ENCODE data around the gene CHML.
A peak's percentile ranks its signal among the peaks of the same experiment; 100 is the strongest.

The CHML gene

DNA sequence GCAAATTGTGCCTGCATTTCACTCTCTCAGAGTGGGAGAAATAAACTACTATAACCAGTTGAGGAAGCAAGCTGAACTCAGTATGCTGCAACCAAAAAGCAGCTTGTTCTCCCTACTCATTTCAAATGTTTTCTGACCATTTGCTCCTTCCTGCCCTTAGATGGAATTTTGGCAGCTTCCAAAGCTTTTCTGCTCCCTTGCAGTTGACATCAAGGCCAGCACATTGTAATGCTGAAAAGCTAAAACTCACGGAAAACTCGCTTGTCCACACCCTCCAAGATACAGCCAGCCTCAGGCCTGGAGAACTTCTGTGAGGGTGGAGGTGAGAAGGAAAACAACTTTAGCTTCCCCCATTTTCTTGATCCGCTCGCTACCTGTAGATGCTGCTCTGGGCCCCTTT lies 5.0 kb upstream of the CHML start:
- no peak for DNase-seq (ENCODE audit: low spot score)

DNA sequence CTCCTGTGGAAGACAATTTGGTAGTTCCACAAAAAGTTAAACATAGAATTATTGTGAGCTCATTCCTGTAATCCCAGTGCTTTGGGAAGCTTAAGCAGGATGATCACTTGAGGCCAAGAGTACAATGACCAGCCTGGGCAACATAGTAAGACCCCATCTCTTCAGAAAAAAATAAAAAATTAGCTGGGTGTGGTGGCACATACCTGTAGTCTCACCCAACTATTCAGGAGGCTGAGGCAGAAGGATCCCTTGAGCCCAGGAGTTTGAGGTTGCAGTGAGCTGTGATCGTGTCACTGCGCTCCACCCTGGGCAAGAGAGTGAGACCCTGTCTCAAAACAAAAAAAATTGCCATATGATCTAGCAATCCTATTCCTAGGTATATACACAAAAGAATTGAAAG lies 4.1 kb upstream of the CHML start:
- no peak for DNase-seq (ENCODE audit: low spot score)

DNA sequence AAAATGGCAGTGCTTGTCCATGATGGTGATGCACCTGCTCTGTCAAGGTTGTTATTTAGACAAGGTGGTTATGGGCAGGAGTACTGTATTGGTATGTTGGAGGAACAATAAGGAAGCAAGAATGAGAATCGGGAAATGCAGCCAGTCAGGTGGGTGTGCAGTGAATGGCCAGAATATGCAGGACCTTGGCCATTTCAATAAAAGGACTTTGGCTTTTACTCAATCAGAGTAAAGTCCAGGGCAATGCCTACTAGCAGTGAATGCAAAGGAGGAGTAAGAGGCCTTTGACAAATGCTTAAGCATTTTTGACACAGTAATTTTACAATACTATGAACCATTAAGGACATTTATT lies 2.4 kb upstream of the CHML start:
- no peak for DNase-seq (ENCODE audit: low spot score)

DNA sequence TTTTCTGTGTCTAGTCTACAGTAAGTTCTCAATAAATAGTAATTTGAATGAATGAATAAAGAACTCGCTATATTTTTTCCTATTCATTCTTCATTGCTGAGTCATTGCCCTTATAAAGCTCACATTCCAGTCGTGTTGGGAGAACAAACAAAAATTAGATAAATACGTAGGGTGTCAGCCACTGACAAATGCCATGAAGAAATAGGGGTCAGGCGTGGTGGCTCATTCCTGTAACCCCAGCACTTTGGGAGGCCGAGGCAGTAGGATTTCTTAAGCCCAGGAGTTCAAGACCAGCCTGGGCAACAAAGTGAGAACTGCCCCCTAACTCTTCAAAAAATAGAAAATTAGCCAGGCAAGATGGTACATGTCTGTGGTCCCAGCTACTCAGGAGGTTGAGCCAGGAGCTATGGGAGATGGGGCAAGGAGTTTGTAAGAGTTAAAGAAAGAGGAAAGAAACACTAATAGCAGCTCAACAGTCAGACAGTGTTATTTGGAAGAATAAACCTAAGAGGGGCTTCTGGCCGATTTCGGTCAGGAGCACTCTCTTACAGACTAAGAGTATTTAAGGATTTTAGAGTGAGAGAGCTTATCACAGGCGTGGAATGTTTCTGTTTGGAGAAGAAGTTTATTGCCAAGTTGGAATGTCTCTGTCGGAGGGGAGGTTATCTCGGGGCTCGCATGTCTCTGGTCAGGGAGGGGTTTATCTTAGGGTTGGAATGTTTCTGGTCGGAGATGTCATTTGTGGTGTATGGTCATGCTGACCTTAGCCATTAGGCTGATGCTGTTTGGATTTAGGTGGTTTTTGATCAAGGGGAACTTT lies 1.8 kb upstream of the CHML start:
- DNase-seq (ENCODE audit: low spot score): no peak

DNA sequence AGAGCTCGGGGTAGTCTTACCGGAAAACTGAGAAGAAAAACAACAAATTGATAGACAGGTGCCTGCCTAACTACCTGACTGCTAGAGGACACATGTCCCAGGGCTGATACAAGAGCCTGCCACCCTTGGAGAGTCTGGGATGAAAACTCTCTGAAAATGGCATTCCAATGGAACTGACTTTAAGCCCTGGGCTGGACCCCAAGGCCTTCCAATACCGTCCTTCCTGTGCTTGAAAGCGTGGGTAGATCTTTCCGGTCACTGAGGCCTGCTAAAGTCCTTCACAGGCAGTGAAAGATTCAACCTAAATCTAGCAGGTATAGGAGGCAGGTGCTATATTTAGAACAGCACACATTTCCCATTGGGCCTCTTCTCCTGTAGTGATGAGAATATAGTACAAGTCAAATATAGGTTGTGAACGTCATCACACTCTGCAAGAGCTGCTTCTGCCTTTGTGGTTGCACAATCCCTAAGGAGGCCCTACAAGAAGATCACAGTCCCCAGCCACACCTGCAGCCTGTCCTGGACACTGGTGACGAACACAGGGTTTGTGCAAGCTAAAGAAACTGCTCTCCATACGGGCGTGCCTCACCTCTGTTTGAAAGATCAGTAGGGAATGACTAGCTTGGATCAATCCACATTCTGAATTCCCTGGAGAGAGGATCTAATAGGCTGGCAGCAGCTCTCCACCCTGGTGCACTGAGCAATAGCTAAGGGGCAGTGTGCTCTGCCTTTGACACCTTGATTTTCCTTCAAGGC lies 876 bp upstream of the CHML start:
- DNase-seq (ENCODE audit: low spot score): no peak

DNA sequence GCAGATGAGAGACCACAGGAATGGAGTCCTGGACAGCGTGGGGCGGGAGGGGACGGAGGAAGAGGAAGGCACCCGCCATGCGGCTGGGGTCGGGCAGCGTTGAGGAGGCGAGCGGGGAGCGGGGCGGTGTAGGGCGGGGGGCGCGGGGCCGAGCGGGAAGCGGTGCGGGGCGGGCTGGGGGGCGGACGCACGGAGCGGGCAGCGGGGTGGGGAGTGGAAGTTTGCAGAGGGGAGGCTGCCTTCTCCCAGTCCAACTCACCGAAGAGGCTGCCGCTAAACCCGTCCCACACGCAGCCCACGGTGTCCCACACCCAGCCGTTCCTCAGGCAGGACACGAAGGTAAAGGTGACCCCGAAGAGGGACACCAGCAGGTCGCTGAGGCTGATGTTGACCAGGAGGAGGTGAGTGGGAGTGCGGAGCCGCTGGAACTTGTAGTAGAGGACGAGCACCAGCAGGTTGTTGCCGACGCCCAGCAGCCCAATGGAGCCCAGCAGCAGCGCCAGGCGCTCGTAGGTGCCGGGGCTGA lies 483 bp downstream of the CHML start:
- DNase-seq (ENCODE audit: low spot score): peak; percentile 38

DNA sequence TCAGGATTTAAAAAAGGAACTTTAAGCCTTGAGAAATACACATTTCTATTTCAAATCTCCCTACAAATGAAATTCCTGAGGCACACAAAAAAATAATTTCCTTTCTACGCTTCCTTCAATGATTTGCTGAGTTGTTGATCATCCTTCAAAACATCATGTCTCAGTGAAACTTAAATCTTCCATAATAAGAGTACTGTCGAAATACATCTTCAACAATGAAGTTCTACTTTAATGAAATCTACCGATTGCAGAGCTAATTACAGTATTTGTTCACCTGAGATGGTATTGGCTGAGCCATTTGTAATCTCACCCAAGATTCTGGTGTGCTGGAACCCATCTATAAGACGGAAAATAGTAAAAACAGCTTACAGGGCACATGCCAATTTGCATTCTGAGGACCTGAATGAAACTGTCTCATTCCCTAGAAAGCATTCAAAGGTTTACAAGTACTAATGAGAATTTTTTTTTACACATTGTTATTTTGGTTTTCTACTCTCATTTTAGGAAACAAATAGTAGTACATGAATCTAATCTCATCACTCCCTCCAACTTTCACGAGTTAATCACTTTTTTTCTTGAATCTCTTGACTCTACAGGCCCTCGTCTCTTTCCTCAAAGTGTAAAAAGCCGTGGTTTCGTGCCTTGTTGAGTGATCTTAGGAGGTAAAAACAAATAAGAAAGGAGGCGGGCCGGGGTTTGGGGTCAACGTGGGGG lies 1.1 kb downstream of the CHML start:
- no peak for DNase-seq (ENCODE audit: low spot score)

DNA sequence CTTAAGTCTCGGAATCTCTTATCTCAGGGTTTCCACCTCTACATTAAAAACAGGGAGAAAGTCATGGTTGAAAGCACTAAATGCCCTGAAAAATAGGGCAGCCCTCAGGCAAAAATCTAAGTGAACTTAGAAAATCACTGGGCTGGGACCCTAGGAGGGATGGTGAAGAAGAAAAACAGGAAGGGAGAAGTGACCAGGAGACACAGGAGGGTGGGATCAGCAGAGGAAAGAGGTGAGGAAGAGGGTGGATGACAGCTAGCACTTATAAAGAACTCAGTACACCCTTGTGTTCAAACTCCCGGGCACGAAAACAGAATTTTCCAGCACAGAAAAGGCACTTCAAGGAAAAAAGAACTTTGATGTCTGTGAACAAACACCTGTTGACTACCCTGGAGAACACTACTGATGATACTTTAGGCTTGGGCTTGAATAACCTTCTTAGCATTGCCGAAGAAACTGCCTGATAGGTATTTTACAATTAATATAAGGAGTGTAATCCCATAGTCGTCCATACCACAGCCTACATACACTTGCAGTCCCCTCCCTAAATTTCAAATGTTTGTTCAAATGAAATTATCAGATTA lies 2.0 kb downstream of the CHML start:
- no peak for DNase-seq (ENCODE audit: low spot score)

DNA sequence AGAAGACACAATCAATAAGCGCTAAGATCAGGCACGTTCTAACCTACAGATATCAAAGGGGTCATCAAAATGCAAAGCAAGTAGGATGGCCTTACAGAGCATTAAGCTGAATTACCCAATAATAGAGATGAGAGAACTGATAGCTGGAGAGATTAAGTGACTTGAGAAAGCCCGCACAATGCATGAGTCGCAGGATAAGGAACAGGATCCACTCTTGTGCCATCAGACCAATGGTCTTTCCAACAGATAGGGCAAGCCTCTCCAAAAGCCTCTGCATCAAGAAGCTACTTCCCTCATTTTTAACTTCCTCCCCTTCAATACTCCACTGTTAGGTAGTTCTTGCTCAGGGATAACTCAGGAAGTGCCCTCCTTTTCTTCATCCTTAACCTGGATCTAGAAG lies 2.6 kb downstream of the CHML start:
- DNase-seq (ENCODE audit: low spot score): no peak

DNA sequence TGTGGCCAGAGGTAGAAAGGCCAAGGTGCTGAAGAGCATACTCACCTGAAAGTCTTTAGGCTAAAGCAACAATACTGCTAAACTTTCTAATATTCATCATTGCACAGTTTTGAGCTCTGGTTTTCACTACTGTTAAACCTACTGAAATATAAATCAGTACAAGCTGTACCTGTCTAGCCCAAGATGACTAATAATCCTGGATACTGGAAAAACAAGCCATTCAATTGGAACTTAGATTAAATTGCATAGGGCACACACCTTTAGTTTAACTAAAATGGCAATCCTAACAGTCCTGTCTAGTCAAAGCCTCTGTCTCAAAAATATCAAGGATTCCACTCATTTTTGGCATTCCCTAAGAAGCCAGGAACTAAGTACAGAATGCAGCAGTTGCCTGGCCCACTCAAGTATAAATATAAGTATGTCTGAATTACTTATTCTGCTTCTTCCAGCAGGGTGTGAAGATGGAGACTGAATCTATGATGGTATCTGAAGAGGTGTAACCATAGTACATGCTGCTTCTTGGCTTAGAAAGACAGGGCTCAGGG lies 3.1 kb downstream of the CHML start:
- DNase-seq (ENCODE audit: low spot score): no peak

DNA sequence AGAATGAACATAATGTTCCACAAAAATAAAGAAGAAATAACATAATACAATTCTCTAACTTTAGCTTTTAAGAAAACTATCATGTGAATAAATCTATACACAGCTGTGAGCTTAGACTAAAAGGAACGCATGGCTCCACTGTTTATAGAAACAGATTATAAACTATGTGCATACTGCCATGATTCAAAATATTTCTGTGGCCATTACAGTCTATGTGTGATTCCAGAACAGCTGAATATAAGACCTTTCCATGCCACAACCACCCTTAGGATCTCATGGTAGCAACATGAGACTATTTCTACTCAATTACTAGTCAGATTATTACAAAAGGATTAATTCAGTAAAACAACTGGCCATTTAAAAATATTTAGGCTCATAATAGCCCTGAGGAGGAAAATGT lies 3.9 kb downstream of the CHML start:
- DNase-seq (ENCODE audit: low spot score): no peak

DNA sequence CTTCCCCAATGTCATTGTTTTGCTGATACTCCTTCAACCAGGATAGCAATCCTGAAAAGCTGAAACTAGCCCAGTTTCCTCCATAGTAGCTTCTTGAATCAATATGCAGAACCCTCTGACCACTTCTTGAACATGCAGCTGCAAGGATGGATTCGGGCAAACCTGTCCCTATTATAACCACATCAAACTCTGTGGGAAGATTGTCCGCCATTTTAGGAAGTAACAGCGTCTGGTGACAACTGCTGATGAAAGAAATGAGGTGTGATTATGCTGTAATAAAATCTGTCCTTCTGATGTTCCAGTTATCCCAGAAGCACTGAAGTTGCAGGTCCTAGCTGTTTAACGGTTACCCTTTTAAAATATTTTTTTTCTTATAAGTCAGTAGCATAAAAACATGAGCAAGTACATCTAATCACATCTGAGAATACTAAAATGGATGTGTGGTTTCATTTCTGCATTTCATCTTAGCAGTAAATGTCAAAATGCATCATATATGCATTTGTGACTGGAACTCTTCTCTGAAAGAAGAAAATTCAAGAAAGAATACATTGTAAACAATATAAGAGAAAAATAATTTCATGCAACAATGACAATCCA lies 4.5 kb downstream of the CHML start:
- DNase-seq (ENCODE audit: low spot score): no peak

DNA sequence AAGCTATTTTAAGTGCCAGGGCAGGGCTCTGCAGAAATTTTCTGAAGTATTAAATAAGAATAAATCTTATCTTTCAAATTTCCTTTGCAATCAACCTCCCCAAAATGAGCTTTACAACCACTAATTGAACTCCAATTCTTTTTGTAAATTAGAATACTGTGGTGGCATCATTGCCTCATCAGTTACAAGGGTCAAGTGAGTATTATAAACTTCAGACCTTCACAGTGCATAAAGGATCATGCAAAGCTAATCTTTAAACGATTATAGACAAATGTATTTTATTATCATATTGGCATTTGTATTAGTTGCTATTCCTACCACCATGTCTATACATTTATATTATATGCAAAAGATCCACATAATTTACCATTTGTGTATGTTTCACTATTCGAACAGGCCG lies 7.2 kb downstream of the CHML start:
- no peak for DNase-seq (ENCODE audit: low spot score)

DNA sequence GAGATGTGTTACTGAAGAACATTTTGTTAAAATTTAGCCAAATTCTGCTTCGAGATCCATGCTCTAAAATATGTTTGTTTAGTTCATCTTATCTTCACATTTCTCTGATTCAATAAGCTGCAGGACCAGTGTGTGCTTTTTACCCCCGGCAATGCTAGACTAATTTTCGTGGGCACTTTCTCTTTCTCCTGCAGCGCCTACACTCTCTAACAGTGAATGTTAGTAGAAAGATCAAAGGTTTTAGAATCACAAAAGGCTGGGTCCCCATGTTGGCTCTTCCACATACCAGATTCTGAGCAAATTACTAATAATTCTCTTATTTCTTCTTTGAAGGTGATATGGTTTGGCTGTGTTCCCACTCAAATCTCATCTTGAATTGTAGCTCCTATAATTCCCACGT lies 8.5 kb downstream of the CHML start:
- no peak for DNase-seq (ENCODE audit: low spot score)

DNA sequence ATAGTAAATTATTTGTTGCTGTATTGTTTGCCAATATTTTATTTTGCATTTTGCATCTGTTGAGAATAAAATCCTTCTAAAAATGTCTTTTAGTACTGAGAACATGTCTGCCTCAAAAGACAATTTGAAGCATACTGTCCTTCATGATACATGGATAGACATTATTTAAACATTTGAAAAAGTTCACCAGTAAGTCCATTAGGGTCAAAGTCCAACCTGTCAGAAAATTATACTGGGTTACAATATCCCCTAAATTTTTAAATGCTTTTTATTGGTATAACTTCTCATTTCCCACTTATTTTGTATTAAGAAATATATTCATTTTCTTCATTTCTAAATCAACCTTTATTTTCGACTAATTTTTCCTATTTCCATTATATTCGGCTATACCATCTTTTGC lies 9.3 kb downstream of the CHML start:
- no peak for DNase-seq (ENCODE audit: low spot score)

DNA sequence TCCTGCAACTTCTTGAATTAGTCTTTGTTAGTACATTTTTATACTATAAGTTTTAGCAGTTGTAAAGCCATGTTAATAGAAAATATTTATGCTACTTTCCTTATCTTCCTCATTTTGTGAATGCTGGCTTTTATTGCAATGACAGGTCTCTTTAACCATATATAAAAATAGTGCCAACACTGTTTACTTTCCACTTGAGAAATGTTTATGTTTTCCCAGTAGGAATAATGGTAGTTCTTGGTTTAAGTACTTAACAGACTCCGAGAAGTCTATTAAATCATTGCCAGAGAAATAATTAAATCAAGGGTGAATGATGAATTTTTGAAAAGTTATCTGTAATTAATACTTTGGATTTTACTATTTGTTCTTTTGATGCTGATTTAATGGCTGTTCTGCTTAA lies 9.7 kb downstream of the CHML start:
- no peak for DNase-seq (ENCODE audit: low spot score)

DNA sequence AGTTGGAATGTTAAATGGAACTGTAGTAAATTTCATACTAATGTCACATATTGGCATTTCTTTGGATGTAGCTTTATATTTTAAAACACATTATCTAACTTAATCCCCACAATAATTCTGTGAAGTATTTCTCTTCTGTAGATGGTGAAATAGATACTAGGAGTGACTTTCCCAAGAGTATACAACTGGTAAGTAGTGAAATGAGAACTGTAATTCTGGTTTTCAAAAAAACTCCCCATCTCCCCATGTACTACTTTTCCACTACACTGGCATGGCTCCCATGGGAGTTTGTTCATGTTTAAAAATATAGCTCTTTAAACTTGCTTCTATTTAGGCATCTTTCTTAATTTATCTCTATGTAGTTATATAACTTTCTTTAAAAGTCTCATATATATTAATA lies 10.2 kb downstream of the CHML start:
- no peak for DNase-seq (ENCODE audit: low spot score)

DNA sequence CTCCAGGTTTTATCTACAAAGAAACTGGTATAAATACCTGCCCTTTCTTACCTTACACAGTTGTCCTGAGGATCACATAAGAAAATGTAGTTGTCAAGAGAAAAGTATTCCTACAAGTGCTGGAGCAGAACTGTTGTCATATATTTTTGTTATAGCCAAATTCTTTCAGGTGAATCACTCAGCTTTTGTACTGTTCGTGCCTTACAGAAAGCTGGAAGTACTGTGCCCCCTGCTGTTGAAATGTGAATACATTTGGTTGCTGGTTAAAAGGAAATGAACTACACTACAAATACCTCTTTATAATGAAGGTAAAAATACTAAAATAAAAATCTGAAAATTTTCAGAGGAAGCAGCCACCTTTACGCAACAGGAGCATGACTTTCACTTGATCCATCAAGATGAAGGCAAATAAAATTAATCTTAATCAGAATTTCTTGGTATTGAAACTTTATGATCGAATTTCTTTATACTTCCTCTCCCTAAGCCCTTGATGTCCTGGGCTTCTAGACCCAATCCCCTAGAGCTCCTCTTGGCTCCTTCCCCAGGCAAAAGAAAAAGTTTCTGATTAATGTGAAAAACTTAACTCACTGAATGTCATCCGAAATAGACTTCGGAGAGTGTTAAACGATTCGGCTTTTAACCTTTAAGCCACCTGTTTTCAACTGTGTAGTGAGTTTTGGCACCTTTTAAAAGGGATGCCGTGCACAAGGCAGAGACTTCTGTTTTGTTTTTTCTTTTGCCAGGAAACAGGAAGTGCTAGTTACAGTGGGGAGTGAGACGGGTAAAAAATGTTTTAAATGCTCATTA lies 12.5 kb downstream of the CHML start:
- DNase-seq (ENCODE audit: low spot score): peak; percentile 52

DNA sequence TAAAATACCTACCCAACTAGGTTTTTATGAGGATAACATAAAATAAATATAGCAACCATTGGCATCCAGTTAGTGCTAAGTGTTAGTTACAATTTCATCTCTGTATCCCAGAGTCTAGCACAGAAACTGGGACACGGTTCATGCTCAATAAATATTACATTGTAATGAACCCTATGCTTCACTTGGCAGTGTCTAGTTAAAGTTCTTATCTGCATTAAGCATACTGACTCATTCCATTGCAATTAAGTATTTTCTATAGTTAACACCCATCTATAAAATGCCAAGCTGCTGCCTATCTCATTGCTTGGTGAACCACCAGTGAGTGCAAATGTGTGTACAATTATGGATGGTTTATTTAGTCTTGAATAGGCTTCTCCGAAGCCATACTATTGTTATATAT lies 15.2 kb downstream of the CHML start:
- DNase-seq (ENCODE audit: low spot score): no peak

DNA sequence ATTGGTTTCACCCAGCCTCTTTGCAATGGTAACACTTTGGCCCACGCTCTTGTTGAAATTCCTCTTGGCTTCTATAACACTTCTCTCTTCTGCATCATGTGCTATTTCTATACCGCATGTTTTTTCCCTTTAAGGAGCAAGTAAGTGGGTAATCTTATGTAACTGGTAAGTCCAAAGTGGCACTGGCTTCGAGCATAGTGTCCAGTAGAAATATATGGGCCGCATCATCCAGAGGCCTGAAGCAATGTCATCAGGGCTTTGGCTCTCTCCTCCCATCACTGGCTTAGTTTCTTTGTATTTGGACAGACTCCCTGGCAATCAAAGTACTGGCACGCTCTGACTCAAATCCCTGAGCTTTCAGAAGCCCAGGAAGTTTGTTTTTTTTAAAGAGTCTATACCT lies 17.5 kb downstream of the CHML start:
- no peak for DNase-seq (ENCODE audit: low spot score)

DNA sequence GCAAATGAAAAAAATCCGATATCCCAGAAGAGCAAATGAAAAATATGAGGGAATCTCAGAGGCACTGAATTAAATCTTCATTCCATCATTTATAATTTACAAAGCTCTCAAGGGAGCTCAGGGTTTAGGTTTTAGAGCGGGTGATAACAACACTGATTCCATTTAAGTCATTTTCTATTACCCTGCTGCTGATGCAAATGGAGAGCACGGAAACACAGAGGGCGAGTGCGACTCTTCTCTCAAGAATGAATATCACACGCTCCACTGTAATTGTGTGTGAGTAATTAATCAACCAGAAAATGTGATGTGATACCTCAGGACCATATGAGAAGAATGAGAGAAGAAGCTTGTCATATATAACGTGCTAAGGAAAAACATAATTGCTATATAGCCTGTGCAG lies 22.7 kb downstream of the CHML start:
- DNase-seq (ENCODE audit: low spot score): no peak
